GM19372 (cell line): ENCODE measurements around the gene SIAH2.
A peak's percentile ranks its signal among the peaks of the same experiment; 100 is the strongest.

Source experiments
- ATAC-seq: cut with Tn5 transposase; IDR thresholded peaks from one replicate; pipeline ENCODE4 v1.9.1; 2021; ENCODE audit warnings: mild to moderate bottlenecking, low read depth, moderate library complexity; ENCODE audit not compliant: unreplicated experiment

SIAH2 gene

GRCh38 chr3:150778793-150779401, 15.9 kb upstream of the SIAH2 start:
- ATAC-seq: no peak

- no peak for ATAC-seq
Measured at GRCh38 chr3:150775001-150775599, 12.1 kb upstream of the SIAH2 start.

GRCh38 chr3:150773616-150774192, 10.7 kb upstream of the SIAH2 start:
- ATAC-seq: no peak

DNA sequence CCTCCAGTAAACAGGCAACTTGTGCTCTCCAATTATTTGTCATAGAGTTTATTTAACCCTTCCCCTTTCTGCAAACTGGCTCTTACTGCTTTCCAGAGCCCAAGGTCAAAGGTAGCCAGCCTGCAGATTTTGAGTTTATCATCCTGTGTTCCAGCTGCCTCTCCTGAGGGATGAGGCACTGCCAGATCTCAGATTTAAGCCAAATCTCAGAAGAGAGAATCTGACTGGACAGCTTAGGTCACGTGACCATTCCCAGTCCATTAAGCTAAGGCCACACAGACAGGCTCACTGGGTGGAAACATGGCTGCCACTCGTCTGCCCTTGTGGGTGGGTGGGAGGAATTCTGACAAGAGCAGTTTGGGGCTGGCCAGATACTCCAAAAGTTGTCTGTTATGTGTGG, 8.6 kb upstream of the SIAH2 start:
- no peak for ATAC-seq

- no peak for ATAC-seq
Measured at GRCh38 chr3:150770681-150771080, 7.7 kb upstream of the SIAH2 start.

- no peak for ATAC-seq
Measured at GRCh38 chr3:150766742-150767141, 3.8 kb upstream of the SIAH2 start.

- no peak for ATAC-seq
Measured at GRCh38 chr3:150765949-150766720, 3.2 kb upstream of the SIAH2 start.

GRCh38 chr3:150764967-150765366, 2.0 kb upstream of the SIAH2 start:
- no peak for ATAC-seq

DNA sequence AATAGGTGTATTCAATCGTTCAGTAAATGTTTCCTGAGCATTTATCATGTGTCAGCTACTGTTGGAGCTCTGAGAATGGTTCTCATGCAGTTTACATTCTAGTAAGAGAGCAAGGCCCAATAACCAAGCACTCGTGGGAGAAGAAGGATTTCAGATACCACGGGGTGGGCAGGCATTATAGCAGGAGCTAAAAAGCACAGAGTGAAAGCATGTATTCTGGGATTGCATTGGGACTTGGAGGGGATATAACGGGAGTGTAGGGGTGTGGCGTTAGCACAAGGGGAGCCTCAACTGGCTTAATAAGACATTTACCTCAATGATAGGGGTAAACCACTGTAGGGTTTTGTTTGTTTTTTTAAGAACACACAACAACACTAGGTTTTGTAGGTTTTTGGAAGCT, 1.6 kb upstream of the SIAH2 start:
- no peak for ATAC-seq

- ATAC-seq: peak; percentile 11
Measured at GRCh38 chr3:150763841-150764483, 993 bp upstream of the SIAH2 start.

- ATAC-seq: peak; percentile 1
Measured at GRCh38 chr3:150762662-150763121, 277 bp downstream of the SIAH2 start.

DNA sequence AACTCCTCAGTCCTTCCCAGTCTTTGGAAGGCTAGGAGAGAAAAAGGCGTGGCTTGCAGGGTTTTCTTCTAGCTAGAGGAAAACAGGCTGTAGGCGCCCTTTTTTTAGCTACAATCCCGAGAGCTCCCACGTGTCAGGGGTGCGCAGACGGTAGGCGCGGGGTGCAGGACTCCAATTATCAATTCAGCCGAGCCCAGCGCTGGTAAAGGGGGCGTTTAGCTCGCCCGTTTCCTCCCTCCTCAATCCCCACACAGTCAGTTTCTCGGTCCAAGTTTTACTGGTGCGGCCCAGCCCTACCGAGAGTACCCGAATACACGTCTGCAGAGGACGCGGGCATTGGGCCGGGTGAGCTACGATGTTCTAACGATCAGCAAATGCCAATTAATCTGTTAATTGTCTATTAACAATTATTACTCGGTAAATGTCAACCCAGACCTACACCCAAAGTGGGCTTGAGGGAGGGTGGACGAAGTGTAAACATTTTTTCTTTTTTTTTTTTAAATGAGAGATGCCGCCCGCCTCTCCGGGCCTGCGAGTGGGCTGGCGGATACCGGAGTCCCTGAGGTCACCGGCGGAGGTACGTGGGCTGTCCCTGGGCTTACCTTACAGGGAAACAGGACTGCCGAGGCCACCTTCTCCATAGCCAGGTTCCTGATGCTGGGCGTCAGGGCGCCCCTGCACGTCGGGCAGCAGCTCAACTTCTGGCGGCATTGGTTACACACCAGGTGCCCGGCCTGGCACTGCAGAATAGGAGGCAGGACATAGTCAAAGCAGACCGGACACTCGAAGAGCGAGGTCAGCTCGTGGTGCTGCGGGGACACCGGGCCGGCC, 923 bp downstream of the SIAH2 start:
- no peak for ATAC-seq

DNA sequence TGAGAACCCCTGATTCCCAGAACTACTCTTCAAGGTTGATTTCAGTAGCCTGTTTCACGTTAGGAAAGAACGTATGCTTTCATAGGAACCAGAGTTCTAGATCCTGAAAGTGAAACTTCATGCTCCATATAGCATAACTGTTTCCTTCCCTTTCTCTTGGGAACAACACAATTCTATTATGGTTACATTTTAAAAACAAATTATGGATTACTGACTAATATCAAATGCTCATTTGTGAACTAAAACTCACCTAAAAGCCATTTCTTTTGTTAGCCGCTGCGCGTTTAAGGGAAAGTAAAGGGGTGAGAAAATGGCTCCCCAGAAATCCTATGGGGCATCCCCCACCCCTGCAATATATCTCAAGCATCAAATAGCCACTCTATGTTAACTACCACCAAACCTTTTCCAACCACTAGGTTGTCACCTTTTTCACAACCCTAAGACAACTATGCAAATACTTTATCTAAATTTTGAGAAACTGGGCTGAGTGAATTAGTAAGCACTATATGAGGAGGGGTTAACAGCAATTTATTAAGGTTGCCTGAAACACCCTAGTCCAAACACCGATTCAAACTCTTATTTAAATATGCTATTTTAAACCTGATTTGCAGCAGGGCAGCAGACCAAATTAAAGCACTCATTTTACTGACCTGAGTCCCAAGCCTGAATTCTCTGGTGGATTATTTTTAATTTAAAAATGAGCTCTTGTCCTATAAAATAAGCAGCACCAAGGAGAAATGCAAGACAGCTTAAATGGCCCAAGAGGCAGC, 2.4 kb downstream of the SIAH2 start:
- ATAC-seq: peak; percentile 32

DNA sequence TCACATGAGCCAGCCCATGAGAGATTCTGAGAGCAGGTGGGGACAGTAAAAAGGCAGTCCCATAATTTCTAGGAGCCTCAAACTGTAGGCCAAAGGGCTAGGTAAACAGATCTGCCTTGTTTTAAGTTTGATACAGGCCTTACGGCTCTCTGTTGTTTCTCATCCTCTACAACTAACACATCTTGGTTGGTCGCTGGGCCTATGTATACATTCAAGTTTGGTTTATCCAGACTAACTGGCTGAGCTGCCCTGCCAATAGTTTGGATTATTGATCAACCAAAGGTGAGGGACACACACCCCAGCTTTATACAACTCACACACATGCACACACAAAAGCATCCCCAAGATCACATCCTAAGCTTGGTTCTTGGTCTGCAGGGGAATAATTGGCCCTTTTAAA, 3.0 kb downstream of the SIAH2 start:
- no peak for ATAC-seq

DNA sequence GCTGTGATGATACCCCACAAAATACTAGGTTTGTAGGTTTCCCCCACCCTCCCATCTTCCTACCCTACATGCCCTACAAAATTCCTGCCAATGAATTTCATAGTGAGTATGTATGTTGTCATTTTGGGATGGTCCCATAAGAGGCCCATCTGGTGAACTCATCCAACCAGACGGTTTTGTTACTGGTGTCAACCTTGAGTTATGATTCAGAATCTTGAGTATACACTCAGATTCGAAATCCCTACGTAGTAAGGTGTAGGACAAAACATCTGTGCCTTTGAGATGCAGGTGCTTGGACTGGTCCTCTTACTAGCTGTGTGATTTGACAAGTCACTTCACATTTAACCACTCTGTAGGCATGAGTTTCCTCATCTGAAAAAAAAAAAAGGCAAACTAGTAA, 3.6 kb downstream of the SIAH2 start:
- ATAC-seq: no peak

DNA sequence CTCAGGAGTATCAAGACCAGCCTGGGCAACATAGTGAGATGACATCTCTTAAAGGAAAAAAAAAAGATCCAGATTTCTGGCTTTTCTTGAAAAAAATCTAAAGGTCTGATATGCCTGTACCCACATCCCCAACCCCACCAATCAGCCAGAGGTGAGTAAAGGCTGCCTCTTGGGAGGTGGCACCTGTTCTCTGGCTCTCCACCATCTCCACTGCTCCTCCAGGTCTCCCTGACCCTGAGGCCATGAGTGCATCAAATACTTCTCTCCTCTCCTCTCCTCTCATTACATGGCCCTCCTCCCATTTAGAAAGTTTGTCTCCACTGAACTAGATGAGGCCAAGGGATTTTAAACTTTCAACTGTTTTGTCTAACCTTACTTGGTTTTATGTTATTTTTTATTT, 5.2 kb downstream of the SIAH2 start:
- no peak for ATAC-seq

- ATAC-seq: no peak
Measured at GRCh38 chr3:150757364-150757763, 5.6 kb downstream of the SIAH2 start.

DNA sequence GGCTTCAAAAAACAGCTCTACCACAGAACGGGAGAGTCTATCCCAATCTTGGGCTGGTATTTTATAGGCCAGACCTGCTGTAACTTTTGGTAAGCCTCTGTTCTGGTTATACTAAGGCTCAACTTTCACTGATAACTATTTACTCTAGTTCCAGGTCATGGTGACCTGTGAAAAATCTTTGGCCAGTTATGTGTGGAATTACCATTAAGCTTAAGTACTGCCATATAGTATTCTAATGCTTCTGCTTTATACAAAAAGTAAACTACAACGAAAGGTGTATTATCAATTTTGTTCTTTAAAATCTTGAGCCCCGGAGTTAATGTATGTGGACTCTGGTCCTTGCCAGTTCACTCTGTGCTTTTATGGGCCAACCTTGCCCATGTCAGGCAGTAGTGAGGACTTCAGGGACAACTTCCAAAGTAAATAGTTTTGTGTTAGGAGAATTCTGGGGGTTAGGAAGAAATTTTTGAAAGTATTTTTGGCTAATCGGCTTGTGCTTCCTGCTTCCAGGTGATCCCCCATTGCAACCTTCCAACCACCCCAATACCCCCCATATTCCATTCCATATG, 6.4 kb downstream of the SIAH2 start:
- no peak for ATAC-seq

GRCh38 chr3:150755902-150756301, 7.1 kb downstream of the SIAH2 start:
- no peak for ATAC-seq
